Measurements from ENCODE around the gene FETUB. TPM values are rescaled to one million over a fixed set of nuclear protein-coding genes. Genes with fewer than 3 reads are reported as not detected.

Gene FETUB
- total and polyA plus RNA-seq, 2 donors (not counting 1 experiment from before 2014, with no cell fraction given), result not detected

GRCh38 chr3:186651678-186652215 lies 11.5 kb downstream of the FETUB start:
- POLR2A ChIA-PET, result interaction anchor here (0.6 kb wide), 1 partner anchor 132 kb away, joined by 13 read pairs; no protein-coding TSS in a partner anchor
- peaks cover 26% of the 10 kb centered on the region for H3K4me1 Mint-ChIP-seq

More at GRCh38 chr3:186651678-186652215, 11.5 kb downstream of the FETUB start:
- DNase-seq, result no peak
- TF ChIP-seq CTCF (IDR thresholded peaks at IDR 0.05) (no peak), EZH2 (IDR thresholded peaks at IDR 0.05; ENCODE audit: borderline replicate concordance, insufficient read depth, low read depth, low read length, poor library complexity, severe bottlenecking) (no peak)
- no peaks in the 10 kb centered on the region for H3K9me3 Mint-ChIP-seq (ENCODE audit: insufficient read depth)
- H3K4me1 ChIP-seq (ENCODE audit: control insufficient read depth in 2 of 2, insufficient read depth in 2 of 2, low read length in 2 of 2), result peaks cover 28 to 29% of the 10 kb centered on the region in 2 donors
- ATAC-seq (ENCODE audit: low read depth), result no peak
- peak overlapping the region; percentile 3 for H3K27ac Mint-ChIP-seq
- intact Hi-C loops (cut with micrococcal nuclease), result loop anchor here (10.0 kb wide), 1 partner anchor 123 kb away; no protein-coding TSS in a partner anchor
- H3K4me3 Mint-ChIP-seq, result no peak overlapping the region
- H2AFZ ChIP-seq (ENCODE audit: insufficient read depth, low read depth, low read length, poor library complexity, severe bottlenecking), result no peak overlapping the region
- no peaks in the 10 kb centered on the region for H3K79me2 ChIP-seq (ENCODE audit: control insufficient read depth, insufficient read depth, low read length)
- H3K27ac ChIP-seq (ENCODE audit: low read length in 2 of 2), result peak overlapping the region; percentile 22 to 86
- no peaks in the 10 kb centered on the region for H4K20me1 ChIP-seq (ENCODE audit: control insufficient read depth, insufficient read depth, low read length, poor library complexity, severe bottlenecking)
- H3K9me3 ChIP-seq (ENCODE audit: control extremely low read depth in 1 of 3, control insufficient read depth in 2 of 3, insufficient read depth in 1 of 3, low read length in 2 of 3), result peaks cover 0 to 3% (median 0%) of the 10 kb centered on the region in 3 donors
- CTCF ChIA-PET, result interaction anchor here (0.8 to 6.8 kb wide), 2 partner anchors 36 to 107 kb away, joined by 3 to 70 read pairs; partner anchors contain the start of gene AHSG
- H3K4me2 ChIP-seq (replicated peaks; ENCODE audit: low read depth, low read length, poor library complexity, severe bottlenecking), result no peak overlapping the region
- no peaks in the 10 kb centered on the region for H3K27me3 Mint-ChIP-seq
- no peak overlapping the region for H3K4me3 ChIP-seq (ENCODE audit: control extremely low read depth in 1 of 5, extremely low read depth in 1 of 5, insufficient read depth in 1 of 5, low read depth in 2 of 5, low read length in 4 of 5)
- WGBS (ENCODE audit: insufficient coverage), result 87% methylated on average over 3 of the region's 3 CpGs
- no peaks in the 10 kb centered on the region for H3K27me3 ChIP-seq (replicated peaks in 1 of 4; ENCODE audit: control extremely low read depth in 1 of 4, control insufficient read depth in 3 of 4, insufficient read depth in 4 of 4, low read length in 3 of 4)
- H3K36me3 ChIP-seq (replicated peaks in 1 of 2; ENCODE audit: control extremely low read depth in 1 of 2, control insufficient read depth in 1 of 2, extremely low read depth in 1 of 2, insufficient read depth in 2 of 2, low read length in 1 of 2), result no peaks in the 10 kb centered on the region
- H3K9ac ChIP-seq (ENCODE audit: low read length), result no peak overlapping the region
